GM04503 (cell line): Measurements from ENCODE around the gene AMFR.

ENCODE experiments used
- DNase-seq: peaks from one replicate; pipeline ENCODE4 v3.0.0-alpha.2; 2012; ENCODE audit warnings: low read depth

AMFR gene

DNA sequence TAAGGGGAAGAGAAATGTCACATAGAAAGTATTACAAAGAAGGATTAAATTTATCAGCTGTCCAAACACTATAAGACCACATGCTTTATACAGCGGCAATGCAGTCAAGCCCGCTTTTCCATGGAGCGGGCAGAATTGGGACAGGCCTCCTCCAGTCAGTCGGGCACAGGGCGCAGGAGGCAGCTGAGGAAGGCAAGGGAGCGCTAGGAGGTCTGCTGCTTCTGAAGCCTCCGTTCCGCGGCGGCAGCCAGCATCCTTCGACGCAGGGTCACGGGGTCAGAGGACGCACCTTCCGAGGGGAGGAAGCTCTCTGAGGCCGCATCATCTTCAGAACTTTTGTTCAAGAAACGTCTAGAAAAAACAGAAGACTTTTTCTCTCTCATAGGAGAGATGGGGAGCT, 62.6 kb downstream of the AMFR start:
- no peak for DNase-seq

DNA sequence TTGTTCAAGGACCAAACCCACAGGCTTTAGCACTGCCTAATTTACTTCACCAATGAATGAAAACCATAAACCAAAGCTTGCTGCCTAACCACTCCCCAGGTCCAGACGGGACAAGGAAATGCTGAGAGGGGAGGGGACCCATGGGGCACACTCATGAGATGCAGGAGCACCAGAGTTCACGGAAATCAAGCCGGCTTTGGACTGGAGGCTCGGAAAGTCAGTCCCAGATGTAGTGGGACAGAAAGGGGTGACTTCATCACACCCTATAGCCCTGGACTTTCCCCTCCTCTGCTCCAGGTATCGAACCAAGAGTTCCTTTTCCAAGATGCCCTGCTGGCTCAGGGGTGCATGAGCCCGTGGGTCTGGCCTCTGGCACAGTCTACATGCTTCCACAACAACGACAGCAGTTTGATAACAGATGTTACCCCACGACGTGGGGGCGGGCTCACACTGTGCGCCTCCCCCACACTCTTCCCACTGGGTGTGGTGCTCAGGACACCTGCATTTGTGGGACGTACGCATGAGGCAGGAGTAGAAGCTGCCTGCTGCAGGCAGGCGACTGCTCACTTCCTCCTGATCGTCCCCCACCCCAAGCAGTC, 63.2 kb downstream of the AMFR start:
- no peak for DNase-seq

DNA sequence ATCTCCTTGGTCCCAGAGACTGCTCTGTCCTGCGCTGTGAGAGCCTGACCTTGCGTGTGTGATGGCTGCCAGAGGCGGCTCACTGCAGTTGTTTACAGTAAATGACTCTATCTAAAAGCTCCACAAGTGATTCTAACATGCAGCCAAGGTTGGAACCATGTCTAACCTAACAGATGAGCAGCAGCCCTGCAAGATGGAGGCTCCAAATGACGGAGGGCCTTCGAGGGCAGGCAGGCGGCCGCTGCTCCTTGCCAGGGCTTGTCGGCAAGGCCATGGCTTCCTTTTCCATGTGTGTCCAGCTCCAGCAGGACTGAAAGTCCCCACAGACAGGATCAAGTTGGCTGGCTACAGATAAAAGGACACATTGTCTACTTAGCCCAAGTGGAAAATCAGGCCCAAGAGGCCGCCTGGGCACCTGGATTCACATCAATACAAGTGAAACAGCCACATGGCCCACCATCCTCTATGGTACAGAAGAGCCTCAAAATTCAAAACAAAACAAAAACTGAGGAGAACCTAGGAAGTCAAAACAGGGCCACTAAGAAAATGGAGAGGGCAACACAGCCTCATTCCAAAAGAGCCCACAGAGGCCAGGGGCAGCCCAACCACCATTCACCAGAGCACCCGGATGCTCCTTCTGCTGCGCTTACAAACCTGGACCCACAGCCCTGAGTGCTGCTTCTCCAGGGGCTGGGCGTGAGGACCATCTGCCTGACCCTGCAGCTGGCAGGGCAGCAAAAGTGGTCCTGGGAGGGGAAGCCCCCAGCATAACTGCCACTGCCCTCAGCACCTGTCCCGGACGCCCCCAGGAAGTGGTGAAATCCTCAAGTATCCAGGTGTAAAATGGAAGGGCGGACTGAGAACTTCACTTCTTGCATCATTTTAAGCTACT, 65.0 kb downstream of the AMFR start:
- no peak for DNase-seq

DNA sequence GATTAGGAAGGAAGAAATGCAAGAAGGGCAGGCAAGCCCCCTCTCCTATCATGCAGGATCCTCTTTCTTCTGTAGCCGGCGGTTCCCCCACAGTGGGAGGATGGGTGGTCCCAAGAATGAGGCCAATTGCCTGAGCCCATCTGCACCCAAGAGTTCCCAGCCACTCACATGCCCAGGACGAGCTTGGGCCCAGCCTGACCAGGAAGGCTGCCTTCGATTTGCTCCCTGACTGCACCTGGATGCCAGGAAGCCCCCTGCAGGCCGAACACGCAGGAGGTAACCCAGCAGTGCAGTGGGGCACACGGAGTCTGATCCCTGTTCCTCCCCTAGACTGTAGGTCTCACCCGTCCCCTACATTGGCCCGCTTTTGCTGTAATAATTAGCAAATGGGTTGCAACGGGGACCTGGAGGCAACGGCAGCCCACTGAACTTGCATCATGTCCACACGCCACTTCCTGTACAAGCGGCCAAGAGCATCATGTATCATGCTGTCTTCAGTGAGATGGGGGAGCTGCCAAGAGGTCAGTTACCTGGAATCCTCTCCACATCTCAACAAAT, 67.5 kb downstream of the AMFR start:
- no peak for DNase-seq

DNA sequence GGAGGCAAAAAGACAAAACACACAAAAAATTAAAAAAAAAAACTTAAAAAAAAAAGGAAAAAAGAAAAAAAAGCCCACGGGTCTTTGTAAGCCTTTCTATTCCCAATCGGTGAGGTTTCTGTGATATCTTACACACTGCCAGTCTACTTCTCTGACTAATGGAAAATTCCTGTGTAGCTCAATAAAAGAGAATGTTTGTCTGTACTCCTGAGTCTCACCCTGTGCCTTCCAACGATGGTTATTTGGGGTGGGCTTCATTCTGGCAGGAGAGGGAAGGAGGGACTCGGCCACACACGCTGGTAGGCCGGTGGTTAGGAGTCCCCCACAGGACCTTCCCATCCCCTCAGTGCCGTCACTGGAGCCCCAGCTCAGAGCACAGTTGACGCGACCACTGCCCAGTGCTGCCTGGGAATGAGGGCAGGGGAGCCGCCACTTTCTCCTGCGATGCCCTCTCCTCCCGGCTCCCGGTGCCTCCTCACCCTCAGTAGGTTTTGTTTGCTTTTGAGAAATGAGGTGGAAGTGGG, 68.0 kb downstream of the AMFR start:
- DNase-seq = peak; percentile 5

DNA sequence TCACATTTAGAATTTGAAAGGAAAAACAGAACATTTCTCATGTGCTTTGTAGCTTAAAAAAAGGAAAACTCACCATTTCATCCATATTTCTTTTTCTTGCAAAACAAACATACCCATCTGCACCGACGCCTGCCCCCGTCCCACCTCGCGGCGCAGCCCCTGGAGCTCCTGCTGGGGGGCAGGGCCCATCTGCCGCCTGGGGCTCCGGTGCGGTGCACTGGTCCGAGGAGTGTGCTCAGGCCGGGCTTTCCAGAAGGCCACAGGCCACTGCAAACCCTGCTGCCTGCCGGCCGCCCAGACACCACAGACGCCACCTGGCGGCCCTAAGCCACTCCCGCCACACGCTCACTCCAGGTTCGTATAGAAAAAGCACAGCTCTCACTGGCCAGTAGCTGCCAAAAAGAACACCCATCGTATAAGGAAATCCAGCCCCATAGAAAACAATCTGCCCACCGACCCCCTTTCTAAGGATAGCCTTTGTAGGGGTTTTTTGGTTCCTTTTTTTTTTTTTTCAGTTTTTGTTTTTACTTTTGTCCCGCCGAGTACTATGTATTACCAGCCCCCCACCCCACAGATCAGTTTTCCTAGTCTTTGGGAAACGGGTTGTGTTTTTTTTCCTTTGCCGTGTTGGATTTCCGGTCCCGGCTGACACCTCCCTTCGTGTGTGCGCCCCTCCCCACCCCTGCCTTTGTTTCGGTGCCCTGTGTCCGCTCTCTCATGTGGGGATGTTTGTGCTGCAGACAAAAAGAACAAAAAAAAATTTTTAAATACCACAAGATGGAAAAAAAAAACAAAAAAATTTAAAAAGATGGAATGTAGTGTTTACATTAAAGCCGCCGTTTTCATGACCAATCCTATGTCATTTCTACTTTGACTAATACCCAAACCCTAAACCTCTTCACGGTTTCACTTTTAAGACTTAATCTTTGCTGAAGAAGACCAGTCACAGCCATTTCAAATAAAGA, 68.8 kb downstream of the AMFR start:
- peak; percentile 24 for DNase-seq

DNA sequence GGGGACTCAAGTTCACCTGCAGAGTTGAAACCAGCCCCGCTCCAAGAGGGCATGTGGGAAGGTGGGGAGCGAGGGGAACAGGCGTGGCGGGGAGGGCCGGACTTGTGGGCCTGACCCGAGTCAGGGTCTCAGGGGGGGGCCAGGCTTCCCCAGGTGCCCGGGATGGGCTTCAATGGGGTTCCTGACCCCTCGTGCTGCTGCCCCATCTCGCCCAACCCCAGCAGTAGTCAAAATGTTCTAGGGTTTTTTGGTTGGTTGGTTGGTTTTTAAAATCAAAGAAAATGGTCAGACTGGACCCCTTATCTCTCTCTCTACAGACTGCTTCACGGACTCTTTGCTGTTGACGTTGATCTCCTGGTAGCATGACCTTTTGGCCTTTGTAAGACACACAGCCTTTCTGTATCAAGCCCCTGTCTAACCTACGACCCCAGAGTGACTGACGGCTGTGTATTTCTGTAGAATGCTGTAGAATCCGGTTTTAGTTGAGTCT, 69.5 kb downstream of the AMFR start:
- DNase-seq = no peak

DNA sequence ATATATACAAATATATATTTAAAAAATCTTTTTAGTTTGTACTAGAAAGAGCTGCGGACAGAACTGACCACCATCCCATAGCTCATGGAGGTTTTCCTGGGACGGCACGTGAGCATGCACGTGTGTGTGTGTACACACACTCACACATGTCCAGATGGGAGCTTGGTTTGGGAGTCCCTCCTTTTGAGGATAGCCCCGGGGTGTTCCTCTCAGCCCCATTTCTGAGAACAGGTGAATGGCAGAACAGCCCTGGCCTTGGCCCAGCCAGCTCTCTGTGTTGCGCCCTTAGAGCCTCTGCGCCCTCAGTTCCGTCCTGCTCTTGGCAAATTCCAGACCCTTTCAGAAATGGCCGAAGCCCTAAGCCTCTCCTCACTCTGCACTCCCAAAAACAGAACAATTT, 70.1 kb downstream of the AMFR start:
- DNase-seq = no peak

DNA sequence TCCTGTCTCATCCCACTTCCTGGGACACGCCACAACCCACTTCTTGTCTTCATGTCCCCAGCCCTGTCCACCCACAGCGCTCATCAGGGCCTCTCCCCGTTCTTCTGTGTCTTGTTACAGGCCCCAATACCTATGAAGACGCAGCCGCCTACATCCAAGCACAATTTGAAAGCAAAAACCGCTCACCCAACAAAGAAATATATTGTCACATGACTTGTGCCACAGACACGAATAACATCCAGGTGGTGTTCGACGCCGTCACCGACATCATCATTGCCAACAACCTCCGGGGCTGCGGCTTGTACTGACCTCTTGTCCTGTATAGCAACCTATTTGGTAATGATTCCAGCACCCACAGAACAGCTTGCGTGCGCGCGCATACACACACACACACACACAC, 70.6 kb downstream of the AMFR start:
- no peak for DNase-seq

DNA sequence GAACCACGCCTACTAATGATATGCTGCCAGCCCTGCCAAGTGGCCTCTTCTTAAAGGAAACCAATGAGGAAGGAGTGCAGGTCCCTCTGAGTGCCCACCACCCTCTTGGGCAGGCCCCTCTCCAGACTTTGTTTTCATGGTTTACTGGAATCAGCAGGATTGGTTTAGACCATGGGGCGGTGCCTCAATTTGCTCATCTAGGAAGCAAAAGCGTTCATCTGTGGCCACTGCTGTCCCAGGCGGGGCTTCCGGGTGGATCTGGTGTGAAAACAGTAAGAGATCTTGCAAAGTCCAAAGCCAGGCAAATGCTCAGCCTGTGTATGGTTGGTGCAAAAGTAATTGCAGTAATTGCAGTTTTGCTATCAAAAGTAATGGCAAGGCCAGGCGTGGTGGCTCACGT, 71.3 kb downstream of the AMFR start:
- DNase-seq = no peak

DNA sequence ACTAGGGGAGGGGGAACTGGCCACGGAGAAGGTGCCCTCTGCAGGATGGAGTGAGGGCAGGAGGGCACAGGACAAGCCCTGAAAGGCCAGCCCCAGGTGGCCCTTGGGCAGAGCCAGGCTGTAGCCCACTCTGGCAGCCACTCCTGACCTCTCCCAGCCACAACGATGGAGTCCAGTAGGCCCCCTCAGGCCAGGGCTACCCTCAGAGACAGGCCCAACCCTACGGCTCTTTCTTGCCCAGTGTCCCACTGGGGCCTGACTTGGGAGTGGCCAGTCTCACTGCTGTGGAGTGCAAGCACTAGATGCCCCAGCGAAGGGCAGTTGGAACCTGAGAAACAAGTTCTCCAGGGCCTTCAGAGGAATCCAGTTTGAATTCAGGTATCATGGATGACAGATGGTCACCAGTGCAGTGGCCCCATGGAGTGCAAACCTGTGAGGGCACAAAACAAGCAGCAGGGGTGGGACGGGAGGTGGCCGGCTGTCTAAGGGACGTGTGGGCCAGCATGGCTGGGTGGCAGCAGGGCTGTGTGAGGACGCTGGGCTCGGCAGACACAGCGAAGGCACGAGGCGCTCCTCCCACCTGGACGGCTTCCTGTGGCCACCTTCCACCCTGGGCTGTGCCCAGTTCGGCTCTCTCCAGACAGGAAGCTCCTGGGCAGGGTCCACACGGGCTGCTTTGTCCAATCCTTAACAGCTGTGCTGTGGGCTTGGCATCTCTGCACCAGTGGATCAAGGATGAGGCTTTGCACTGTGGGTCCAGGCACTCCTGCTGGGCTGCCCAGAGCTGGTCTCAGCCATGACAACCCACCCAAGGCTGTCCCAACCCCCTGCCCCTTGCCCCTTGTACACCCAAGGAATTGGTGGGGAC, 72.1 kb downstream of the AMFR start:
- no peak for DNase-seq

DNA sequence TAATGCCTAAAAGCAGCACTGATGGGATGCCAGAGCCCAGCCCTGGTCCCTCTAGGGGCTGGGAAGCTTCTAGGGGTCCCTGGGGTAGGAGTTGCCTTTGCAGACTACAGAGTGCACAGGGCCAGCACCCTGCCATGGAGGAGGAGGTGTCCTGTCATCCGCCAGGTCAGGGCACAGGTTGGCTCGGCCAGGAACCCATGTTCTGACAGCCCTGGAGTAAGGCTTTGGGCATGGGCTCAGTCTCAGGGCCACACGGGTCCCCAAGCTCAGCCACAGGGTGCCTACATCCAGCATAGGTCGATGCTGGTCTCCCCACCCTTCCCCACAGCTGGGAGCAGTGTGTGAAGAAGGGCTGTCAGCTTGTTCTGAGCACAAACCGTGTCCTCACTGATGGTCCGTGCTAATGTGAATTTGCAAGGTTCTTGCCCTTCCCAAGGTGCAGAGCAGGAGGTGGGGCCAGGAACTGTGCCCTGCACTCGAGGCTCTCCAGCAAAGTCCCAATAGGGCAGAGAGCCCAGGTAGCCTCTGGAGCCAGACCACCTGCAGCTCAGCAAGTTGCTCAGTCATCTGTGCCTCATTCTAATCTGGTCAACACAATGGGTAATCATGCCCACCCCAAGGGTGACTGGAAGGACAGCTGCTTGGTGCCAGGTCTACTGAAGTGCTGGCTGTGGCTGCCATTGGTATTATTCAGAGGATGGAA, 72.8 kb downstream of the AMFR start:
- DNase-seq = no peak

DNA sequence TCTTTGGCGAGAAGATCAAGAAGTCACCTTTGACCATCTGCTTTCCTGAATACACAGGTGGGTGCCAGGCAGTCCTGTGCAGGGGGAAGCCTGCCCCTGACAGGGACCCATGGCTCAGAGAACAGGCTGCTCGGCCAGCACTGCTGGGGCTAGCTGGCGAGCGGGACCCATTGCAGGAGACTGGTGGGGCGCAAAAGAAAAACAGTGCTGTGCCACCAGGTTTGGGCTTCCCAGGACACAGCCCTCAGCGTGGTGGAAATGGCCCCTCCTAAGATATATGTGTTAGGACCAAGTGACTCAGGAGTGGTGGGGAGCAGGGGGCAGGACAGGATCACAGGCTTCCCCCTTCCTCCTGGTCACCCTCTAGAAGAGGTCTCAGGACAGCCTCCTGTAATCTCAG, 73.9 kb downstream of the AMFR start:
- no peak for DNase-seq

DNA sequence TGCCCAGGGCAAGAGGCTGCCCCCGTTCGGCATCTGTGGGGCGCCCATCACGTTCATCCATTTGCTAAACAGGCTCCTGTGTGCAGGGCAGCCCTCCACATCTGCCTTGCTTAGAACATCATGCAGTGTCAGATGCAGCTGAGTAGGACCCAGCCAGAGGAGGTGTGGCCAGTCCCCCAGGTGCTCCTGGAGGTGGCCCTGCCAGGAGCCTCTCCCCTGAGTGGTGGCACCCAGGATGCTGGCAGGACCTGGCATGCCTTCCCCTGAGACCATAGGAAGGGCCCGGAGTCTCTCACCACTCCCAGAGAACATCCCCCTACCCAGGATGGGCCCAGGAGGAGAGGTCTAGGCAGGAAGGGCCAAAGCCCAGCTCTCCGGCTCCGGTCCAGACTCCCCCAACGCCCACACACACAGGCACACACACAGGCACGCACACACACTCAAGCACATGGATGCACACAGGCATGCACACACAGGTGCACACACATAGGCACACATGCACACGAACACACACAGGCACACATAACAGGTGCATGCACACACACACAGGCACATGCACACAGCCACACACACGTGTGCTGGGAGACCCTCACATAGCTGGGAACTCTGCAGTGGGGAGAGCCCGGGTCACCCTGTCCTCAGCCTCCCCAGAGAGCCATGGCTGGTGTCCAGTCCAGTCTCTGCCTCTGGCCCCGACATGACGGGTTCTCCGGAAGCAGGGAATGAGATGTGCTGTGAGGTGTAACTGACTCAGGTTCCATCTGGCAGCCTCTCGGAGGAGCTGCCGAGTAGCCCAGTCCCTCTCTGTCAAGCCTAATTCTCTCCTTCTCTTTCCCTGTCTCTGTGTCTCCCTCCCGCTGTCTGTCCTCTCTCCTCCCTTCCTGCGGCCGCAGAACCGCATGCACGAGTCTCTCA, 74.6 kb downstream of the AMFR start:
- no peak for DNase-seq

DNA sequence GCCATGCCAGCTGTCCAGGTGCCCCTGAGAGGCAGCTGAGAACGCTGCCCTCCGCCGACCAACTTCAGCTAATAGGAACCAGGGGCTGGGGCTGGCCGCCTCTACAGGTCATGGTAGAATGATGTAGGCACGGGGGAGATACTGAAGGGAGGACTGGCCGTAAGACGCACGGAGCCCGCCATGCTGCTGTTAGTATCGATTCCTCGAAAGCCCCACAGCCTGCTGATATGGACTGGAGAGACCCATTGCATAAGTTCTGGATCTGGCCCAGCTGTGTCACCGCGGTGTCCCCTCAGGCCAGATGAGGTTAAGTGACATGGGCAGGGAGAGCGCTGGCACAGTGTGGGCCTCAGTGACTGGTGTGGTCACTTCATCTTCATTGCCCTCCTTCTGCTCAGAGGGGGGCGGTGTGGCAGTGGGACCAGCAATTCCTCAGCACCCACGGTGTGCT, 75.6 kb downstream of the AMFR start:
- no peak for DNase-seq

DNA sequence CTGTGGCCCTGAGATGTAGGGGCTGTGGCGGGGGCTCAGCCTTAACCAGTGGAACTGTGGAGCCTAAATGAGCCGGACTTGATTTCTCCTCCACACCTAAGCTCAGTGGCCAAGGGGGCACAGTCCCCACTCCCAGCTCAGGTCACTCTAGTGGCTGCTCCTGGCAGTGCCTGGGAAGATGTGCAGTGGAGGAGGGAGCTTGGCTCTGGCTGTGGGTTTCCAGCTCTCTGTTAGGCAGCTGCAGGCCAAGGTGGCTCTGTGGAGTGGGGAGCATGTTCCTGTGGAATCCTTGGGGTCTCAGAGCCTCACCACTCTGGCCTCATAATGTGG, 76.3 kb downstream of the AMFR start:
- DNase-seq = no peak

DNA sequence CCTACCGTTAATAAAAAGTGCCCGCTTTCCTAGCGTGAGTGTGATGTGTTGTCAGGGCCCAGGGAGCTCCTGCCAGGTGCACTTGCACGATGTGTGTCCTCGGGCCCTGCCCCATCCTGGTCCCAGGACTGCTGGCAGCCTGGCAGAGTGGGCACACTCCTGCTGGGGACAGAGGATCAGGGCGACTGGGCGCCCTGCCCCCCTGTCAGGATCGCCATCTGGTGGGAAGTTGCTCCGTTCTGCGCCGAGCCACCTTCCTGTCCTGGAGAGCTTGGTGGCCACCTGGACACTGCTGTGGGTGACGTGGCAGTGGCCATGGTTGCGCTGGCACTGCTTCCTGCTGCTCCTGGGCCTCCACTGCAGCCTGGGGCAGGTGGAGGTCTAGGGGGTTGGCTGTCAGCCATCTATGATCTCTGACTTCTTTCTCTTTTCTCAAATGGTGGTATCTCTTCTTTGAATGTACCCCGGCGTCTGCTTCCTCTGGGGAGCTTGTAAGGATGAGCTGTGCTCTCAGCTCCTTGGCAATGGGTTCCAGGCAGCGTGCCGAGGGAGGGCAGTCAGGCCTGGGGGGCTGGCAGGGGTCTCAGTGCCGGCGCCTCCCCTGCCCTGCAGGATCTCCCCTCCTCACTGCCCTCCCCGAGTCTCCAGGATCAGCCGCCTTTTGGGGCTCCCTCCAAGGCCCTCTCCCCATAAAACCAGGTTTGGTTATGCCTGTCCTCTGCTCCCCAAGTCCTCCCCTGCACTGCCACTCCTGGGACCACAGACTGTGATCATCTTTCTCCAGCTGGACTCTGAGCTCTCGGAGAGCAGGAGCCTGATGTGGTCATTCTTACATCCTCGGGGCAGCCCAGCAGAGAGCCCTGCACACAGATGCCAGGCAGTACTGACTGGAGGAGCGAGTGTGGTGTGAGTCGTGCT, 76.9 kb downstream of the AMFR start:
- DNase-seq = no peak

DNA sequence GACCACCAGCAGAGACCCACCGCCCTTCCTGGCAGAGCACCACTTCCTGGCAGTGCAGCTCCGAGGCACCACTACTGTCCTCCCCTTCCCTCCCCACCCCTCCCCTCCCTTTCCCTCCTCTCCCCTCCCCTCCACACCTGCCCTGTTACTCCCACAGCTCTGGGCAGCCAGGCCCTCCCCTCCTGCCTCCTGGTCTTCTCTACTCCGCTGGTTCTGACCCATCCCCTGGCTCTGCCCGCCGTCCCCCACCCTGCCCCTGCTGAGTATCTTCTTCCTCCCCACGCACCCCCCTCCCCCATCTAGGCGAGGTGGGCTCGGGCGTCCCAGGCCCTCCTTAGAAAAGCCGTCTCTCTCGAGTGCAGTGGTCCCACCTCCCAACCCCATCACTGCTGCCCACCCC, 77.7 kb downstream of the AMFR start:
- no peak for DNase-seq
